LNCaP clone FGC (cell line): ENCODE results near the gene NDUFAF5.

ENCODE experiments used
- DNase-seq: peaks from one replicate; pipeline ENCODE4 v3.0.0-alpha.2; 2011; ENCODE audit warnings: low read depth
- H3K4me3 ChIP-seq: 2 replicates; pipeline ENCODE4 v1.5.1; 2011; ENCODE audit warnings: mild to moderate bottlenecking, low read depth, low read length, control low read depth
- CTCF ChIP-seq: IDR thresholded peaks from 2 replicates; pipeline ENCODE4 v1.5.1; 2012; ENCODE audit warnings: mild to moderate bottlenecking; ENCODE audit not compliant: control insufficient read depth, insufficient read depth; ENCODE audit errors: extremely low read depth

NDUFAF5 gene

DNA sequence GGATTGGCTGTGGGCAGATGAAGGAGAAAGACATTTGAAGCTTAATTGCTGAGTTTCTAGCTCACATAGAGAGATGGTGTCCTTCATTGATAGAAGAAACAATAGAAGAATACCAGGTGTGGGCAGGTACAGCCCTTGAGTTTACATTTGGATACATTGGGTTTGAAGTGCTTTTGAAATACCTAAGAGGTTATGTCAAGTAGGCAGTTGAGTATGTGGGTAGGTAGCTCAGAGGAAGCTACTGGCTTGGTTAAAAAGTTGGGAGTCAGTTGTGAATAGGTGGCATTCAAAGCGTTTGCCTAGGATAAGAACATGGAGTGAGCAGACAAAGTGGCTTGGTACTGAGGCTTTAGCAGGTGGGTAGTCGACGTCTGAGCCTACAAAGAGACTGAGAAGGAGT, 25.0 kb downstream of the NDUFAF5 start:
- no peak for DNase-seq
- H3K4me3 ChIP-seq, result no peak overlapping the region
- TF ChIP-seq CTCF, result no peak

DNA sequence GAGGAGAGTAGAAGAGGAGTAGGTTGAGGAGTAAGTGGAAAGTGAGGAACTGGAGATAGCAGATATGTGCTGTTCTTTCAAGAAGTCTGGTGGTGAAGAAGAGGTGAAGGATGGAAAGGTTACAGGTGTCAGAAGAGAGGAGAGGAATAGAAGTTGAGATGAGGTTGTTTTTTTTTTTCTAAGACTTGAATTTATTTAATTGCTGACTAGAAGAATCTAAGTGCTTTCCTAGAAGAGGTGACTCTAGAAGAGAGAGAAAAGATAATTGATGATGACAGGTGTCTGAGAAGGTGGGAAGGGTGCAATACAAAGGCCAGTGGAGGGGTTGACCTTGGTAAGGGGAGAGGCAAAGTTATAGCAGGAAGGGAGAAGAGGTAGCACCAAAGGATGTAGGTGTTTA, 25.6 kb downstream of the NDUFAF5 start:
- no peak for TF ChIP-seq CTCF
- DNase-seq, result no peak
- H3K4me3 ChIP-seq, result no peak overlapping the region

DNA sequence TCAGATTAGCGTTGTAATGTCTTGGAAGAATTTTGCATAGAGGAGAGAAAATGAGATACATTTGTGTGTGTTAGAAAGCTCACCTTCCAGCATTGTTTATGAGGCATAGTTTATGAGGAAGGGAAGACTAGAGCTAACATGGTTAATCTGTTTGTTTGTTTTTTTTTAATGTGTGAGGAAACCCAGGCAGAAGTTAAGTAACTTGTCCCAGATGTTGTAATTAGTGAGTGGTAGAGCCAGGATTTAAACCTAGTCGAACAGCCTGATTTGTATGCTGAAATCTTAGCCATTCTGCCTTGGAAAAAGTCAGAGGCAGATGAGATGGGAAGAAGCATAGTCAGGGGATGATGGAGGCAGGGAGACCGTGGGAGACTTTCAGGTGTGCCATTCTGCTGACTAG, 29.1 kb downstream of the NDUFAF5 start:
- TF ChIP-seq CTCF, result no peak
- no peak for DNase-seq
- no peak overlapping the region for H3K4me3 ChIP-seq

DNA sequence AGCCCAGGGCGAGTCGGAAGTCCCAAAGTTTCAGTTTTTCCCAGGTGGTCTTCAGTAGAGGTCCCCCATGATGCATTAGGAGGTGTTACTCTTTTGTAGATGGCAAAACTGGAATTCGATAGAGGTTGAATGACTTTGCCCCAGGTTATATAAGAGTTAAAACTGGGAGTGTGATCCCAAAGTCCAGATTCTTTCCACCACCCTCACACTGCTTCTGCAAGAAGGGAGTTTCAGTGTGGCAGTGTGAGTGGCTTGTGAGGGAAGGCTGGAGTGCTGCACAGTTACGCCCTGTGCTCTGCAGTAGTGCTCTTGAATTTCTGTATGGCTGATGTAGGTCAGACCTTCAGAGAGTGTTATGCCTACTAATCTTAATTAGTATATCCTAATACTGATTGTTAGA, 29.8 kb downstream of the NDUFAF5 start:
- H3K4me3 ChIP-seq, result no peak overlapping the region
- TF ChIP-seq CTCF, result no peak

DNA sequence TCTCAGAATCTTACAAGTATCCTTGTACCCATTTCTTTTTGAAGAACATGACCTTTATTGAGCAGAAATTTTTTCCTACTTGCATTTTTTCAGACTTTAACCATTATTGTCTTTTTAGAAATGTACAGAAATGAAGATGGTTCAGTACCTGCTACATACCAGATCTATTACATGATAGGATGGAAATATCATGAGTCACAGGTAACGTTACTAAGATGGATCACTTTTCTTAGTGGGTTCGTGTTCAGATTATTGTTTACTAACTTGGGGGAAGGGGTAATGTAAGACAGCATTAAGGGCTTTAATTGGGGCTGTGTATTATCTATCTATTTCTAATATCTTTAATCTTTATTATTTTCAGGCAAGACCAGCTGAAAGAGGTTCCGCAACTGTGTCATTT, 31.9 kb downstream of the NDUFAF5 start:
- DNase-seq, result no peak
- TF ChIP-seq CTCF, result no peak
- H3K4me3 ChIP-seq, result no peak overlapping the region

More for the DNA sequence above, 29.8 kb downstream of the NDUFAF5 start:
- DNase-seq, result no peak

- no peak overlapping the region for H3K4me3 ChIP-seq
- TF ChIP-seq CTCF, result no peak
- DNase-seq, result no peak
Observed at GRCh38 chr20:13817342-13817741, 32.5 kb downstream of the NDUFAF5 start.

GRCh38 chr20:13819885-13820645, 35.2 kb downstream of the NDUFAF5 start:
- no peak overlapping the region for H3K4me3 ChIP-seq
- DNase-seq, result peak; percentile 79
- TF ChIP-seq CTCF, result peak; percentile 50
